ENCODE measurements around the gene DSCAML1. TPM values are rescaled to one million over a fixed set of nuclear protein-coding genes. Genes with fewer than 3 reads are reported as not detected.
"Not testable (repeated sequence)": the region's sequence is repeated elsewhere in the genome, so short reads cannot be mapped to it uniquely, and the experiment has no call there.

Gene DSCAML1
- total RNA-seq, 1 experiment from 2014 or later, result not detected

- TF ChIP-seq EZH2phosphoT487 (IDR thresholded peaks at IDR 0.05; ENCODE audit: borderline replicate concordance, low read length), result no peak
- TF ChIP-seq, protein P1, sequence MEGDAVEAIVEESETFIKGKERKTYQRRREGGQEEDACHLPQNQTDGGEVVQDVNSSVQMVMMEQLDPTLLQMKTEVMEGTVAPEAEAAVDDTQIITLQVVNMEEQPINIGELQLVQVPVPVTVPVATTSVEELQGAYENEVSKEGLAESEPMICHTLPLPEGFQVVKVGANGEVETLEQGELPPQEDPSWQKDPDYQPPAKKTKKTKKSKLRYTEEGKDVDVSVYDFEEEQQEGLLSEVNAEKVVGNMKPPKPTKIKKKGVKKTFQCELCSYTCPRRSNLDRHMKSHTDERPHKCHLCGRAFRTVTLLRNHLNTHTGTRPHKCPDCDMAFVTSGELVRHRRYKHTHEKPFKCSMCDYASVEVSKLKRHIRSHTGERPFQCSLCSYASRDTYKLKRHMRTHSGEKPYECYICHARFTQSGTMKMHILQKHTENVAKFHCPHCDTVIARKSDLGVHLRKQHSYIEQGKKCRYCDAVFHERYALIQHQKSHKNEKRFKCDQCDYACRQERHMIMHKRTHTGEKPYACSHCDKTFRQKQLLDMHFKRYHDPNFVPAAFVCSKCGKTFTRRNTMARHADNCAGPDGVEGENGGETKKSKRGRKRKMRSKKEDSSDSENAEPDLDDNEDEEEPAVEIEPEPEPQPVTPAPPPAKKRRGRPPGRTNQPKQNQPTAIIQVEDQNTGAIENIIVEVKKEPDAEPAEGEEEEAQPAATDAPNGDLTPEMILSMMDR (conservative IDR thresholded peaks at IDR 0.05; ENCODE audit: low read depth, low read length), result no peak
- no peak for TF ChIP-seq EZH2 (IDR thresholded peaks at IDR 0.05; ENCODE audit: low read length, unreplicated experiment)
- no peak overlapping the region for H3K4me3 ChIP-seq (ENCODE audit: low read length)
- no peaks in the 10 kb centered on the region for H3K9me2 ChIP-seq (replicated peaks; ENCODE audit: low read length)
- H3K27me3 ChIP-seq (ENCODE audit: low read length), result peaks cover 97% of the 10 kb centered on the region
- ChIA-PET POLR2A (ENCODE audit: unreplicated experiment) (no interaction called here), CTCF (no interaction called here)
- H3K9me3 ChIP-seq (ENCODE audit: low read length), result peaks cover 4% of the 10 kb centered on the region
- DNase-seq (no peak), ATAC-seq (no peak)
- BruUV-seq (replicated peaks), result no TSS peak
- no peak overlapping the region for H2AFZ ChIP-seq (ENCODE audit: low read length)
- no peak overlapping the region for H3K4me2 ChIP-seq (ENCODE audit: low read length)
- H3F3A ChIP-seq (ENCODE audit: low read length, unreplicated experiment), result no peaks in the 10 kb centered on the region
- H4K20me1 ChIP-seq (ENCODE audit: low read length), result no peaks in the 10 kb centered on the region
- H3K79me2 ChIP-seq (ENCODE audit: low read length), result no peaks in the 10 kb centered on the region
- no peaks in the 10 kb centered on the region for H3K36me3 ChIP-seq (ENCODE audit: low read depth, low read length)
- intact Hi-C loops (cut with micrococcal nuclease), result no loop called here
- no peak overlapping the region for H3K27ac ChIP-seq (ENCODE audit: low read length)
- H3K9ac ChIP-seq (ENCODE audit: low read length), result no peak overlapping the region
- H3K4me1 ChIP-seq (ENCODE audit: insufficient read depth, low read length), result no peaks in the 10 kb centered on the region
Measured at GRCh38 chr11:117457835-117458234, 339.2 kb downstream of the DSCAML1 start.

- no peaks in the 10 kb centered on the region for H3K4me1 ChIP-seq (ENCODE audit: insufficient read depth, low read length)
- H2AFZ ChIP-seq (ENCODE audit: low read length), result no peak overlapping the region
- no peak for DNase-seq
- no peak overlapping the region for H3K27ac ChIP-seq (ENCODE audit: low read length)
- H3K27me3 ChIP-seq (ENCODE audit: low read length), result peaks cover 97% of the 10 kb centered on the region
- intact Hi-C loops (cut with micrococcal nuclease), result no loop called here
- TF ChIP-seq, protein P1 (conservative IDR thresholded peaks at IDR 0.05; ENCODE audit: low read depth, low read length), result no peak
- TF ChIP-seq EZH2phosphoT487 (IDR thresholded peaks at IDR 0.05; ENCODE audit: borderline replicate concordance, low read length) (no peak), EZH2 (IDR thresholded peaks at IDR 0.05; ENCODE audit: low read length, unreplicated experiment) (no peak)
- H3K4me3 ChIP-seq (ENCODE audit: low read length), result no peak overlapping the region
- peaks cover 4% of the 10 kb centered on the region for H3K9me3 ChIP-seq (ENCODE audit: low read length)
- H3F3A ChIP-seq (ENCODE audit: low read length, unreplicated experiment), result no peaks in the 10 kb centered on the region
- H3K9ac ChIP-seq (ENCODE audit: low read length), result no peak overlapping the region
- H3K9me2 ChIP-seq (replicated peaks; ENCODE audit: low read length), result no peaks in the 10 kb centered on the region
- no peaks in the 10 kb centered on the region for H4K20me1 ChIP-seq (ENCODE audit: low read length)
- H3K4me2 ChIP-seq (ENCODE audit: low read length), result no peak overlapping the region
- ATAC-seq, result no peak
- ChIA-PET CTCF (no interaction called here), POLR2A (ENCODE audit: unreplicated experiment) (no interaction called here)
- H3K79me2 ChIP-seq (ENCODE audit: low read length), result no peaks in the 10 kb centered on the region
- no peaks in the 10 kb centered on the region for H3K36me3 ChIP-seq (ENCODE audit: low read depth, low read length)
- no TSS peak for BruUV-seq (replicated peaks)
Measured at GRCh38 chr11:117457031-117457785, 339.8 kb downstream of the DSCAML1 start.

GRCh38 chr11:117456721-117457029, 340.3 kb downstream of the DSCAML1 start:
- H3K4me2 ChIP-seq (ENCODE audit: low read length); H3K27ac ChIP-seq (ENCODE audit: low read length); H3K79me2 ChIP-seq (ENCODE audit: low read length); H4K20me1 ChIP-seq (ENCODE audit: low read length); H2AFZ ChIP-seq (ENCODE audit: low read length); H3K9me3 ChIP-seq (ENCODE audit: low read length); H3F3A ChIP-seq (ENCODE audit: low read length, unreplicated experiment); H3K4me1 ChIP-seq (ENCODE audit: insufficient read depth, low read length); DNase-seq; CTCF ChIA-PET; H3K4me3 ChIP-seq (ENCODE audit: low read length); H3K36me3 ChIP-seq (ENCODE audit: low read depth, low read length); intact Hi-C loops (cut with micrococcal nuclease); H3K9me2 ChIP-seq (replicated peaks; ENCODE audit: low read length); POLR2A ChIA-PET (ENCODE audit: unreplicated experiment); BruUV-seq (replicated peaks); ATAC-seq; H3K9ac ChIP-seq (ENCODE audit: low read length): not testable (repeated sequence)
- H3K27me3 ChIP-seq (ENCODE audit: low read length), result peaks cover 97% of the 10 kb centered on the region
